IgD-negative memory B cell (primary cell): ENCODE results near the gene L3MBTL3. TPM values are rescaled to one million over a fixed set of nuclear protein-coding genes. Genes with fewer than 3 reads are reported as not detected.
"Not testable (repeated sequence)": the region's sequence is repeated elsewhere in the genome, so short reads cannot be mapped to it uniquely, and the experiment has no call there.

ENCODE experiments used
- H3K27ac Mint-ChIP-seq, 3 donors: one replicate each; pipeline ENCODE4 v1.8.0; 2020 to 2022; ENCODE audit warnings: mild to moderate bottlenecking in 3 of 3, mixed read lengths in 3 of 3, moderate library complexity in 1 of 3
- H3K27me3 Mint-ChIP-seq: one replicate; pipeline ENCODE4 v1.8.0; 2021; ENCODE audit warnings: mixed read lengths
- H3K36me3 Mint-ChIP-seq: one replicate; pipeline ENCODE4 v1.8.0; 2020; ENCODE audit warnings: mild to moderate bottlenecking, mixed read lengths
- H3K4me1 Mint-ChIP-seq, 3 donors: one replicate each; pipeline ENCODE4 v1.8.0; 2020 to 2022; ENCODE audit warnings: mixed read lengths in 3 of 3, mild to moderate bottlenecking in 1 of 3
- H3K4me3 Mint-ChIP-seq, 4 donors: one replicate each; pipeline ENCODE4 v1.8.0; 2020 to 2022; ENCODE audit warnings: mild to moderate bottlenecking in 4 of 4, mixed read lengths in 4 of 4, moderate library complexity in 3 of 4
- H3K9me3 Mint-ChIP-seq, 3 donors: one replicate each; pipeline ENCODE4 v1.8.0; 2020 to 2021; ENCODE audit warnings: mixed read lengths in 3 of 3, mild to moderate bottlenecking in 1 of 3
- polyA plus RNA-seq: library from polyadenylated mRNA; unstranded; fragments of 300-500 nt; fragmentation: Illumina TruSeq; gene quantifications from one replicate; pipeline ENCODE4 v1.2.3, GENCODE V29; 2021

The L3MBTL3 gene
- polyA plus RNA-seq, 1 donor from 2014 or later: 13.5 TPM

DNA sequence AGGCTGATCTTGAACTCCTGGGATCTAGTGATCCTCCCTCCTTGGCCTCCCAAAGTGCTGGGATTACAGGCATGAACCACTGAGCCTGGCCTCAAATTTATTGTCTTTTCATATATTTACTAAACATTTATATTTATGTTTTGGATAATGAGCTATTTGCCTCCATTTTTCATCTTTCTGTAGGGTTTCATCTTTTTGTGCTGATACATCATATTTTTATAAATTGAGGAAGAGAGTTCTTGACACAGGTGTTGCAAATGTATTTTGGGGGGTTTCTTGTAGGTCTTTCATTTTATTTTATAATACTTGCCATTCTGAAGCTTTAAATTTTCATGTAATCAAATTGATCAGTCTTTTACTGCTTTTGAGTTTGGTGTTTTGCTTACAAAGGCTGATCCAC lies 72.4 kb downstream of the L3MBTL3 start:
- H3K4me3 Mint-ChIP-seq: no peak overlapping the region
- H3K27me3 Mint-ChIP-seq: no peaks in the 10 kb centered on the region
- peaks cover 19% of the 10 kb centered on the region for H3K36me3 Mint-ChIP-seq
- peaks cover 0 to 3% (median 0%) of the 10 kb centered on the region in 3 donors for H3K9me3 Mint-ChIP-seq
- H3K4me1 Mint-ChIP-seq: peaks cover 0 to 2% (median 0%) of the 10 kb centered on the region in 3 donors
- no peak overlapping the region for H3K27ac Mint-ChIP-seq

DNA sequence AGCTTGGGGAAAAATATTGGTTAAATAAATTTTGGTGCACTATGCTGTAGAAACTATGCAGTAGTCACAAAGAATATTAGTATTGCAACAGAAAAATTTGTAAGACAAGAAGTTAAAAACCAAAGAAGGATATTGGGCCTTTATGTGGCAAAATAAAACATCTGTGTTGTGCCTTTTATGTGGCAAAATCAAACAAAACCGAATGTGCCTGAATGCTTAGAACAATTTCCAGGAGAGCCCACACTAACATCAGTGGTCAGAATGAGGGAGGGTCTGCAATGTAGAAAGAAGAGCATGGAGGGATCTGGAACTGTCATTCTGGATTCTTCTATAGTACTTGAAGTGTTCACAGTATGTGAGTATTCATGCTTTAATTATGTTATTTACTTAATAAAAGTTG lies 75.2 kb downstream of the L3MBTL3 start:
- H3K4me3 Mint-ChIP-seq: no peak overlapping the region
- H3K36me3 Mint-ChIP-seq: peaks cover 17% of the 10 kb centered on the region
- H3K27ac Mint-ChIP-seq: no peak overlapping the region
- H3K4me1 Mint-ChIP-seq: peaks cover 8 to 12% (median 9%) of the 10 kb centered on the region in 3 donors
- H3K27me3 Mint-ChIP-seq: no peaks in the 10 kb centered on the region
- peaks cover 0 to 3% (median 0%) of the 10 kb centered on the region in 3 donors for H3K9me3 Mint-ChIP-seq

DNA sequence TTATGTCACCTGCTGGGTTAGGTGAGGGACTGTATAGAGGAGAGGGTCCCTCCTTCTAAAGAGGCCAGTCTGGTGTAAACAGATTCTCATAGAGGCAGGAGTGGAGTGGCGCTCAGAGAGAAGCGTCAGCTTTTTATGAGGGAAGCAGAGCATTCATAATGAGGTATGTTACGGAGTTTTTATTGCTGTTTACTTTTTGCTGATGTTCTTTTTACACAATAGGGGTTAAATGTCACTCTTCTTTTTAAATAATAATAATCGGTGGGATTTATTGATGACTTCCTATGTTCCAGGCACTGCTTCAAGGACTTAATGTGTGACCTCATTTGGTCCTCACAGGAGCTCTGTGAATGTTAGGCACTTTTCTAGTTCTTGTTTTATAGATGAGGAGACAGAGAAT lies 79.9 kb downstream of the L3MBTL3 start:
- H3K27me3 Mint-ChIP-seq: no peaks in the 10 kb centered on the region
- no peak overlapping the region for H3K27ac Mint-ChIP-seq
- H3K36me3 Mint-ChIP-seq: peaks cover 19% of the 10 kb centered on the region
- no peaks in the 10 kb centered on the region for H3K9me3 Mint-ChIP-seq
- H3K4me1 Mint-ChIP-seq: peaks cover 9 to 16% (median 9%) of the 10 kb centered on the region in 3 donors
- H3K4me3 Mint-ChIP-seq: no peak overlapping the region

DNA sequence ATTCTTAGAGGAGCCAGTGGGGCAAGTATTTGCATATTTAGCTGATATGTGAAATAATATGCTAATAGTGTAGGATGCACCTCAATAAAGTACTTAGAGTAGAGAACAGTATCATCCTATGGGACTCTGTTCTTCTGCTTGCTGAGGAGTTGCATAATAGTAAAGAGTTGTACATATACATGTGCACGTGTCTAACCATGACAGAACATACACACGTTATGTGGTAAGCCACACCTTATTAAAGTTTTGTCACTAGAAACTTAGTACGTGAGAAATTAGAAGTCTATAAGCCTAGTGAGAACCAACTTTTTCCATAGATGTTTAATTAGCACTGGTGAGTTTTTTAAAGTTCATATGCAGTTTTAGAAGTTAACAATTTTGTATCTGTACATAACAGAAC lies 80.7 kb downstream of the L3MBTL3 start:
- Mint-ChIP-seq H3K36me3 (peaks cover 16% of the 10 kb centered on the region), H3K4me1 (peaks cover 9 to 16% (median 9%) of the 10 kb centered on the region in 3 donors), H3K27me3 (no peaks in the 10 kb centered on the region), H3K4me3 (no peak overlapping the region), H3K27ac (no peak overlapping the region), H3K9me3 (no peaks in the 10 kb centered on the region)

DNA sequence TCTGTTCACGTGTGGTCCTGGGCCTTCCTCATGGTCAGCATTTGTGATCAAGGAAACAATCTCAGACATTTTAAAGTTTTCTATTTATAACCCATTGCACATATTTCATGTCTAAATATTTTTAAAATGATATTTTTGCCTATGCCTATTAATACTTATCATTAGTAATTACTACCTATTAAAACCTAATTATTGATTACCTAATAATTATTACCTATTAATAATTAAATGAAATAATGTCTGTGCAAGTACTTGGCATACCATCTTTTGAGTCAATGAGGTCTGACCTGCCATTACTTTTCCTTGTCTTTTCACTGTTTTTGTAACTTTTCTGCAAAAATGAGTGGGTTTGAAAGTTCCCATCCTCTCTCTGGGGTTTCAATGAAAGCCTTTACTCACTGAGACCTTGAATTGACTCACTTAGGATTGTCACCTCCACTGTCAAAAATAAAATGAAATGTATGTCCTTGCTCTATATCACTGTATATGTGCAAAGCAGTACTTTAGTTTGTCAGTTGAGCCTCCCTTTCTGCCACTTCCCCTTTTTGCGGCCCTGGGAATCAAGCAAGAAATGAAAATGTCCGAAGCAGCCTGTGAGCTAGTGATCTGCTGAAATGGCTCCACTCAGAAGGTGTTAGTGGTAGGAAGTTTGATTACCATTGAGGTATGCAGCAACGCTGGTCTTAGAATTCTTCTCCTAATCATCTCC lies 87.8 kb downstream of the L3MBTL3 start:
- Mint-ChIP-seq H3K27me3 (no peaks in the 10 kb centered on the region), H3K4me3 (peak overlapping the region in 2 of 4 donors; percentile 71 to 80), H3K9me3 (peaks cover 0 to 5% (median 2%) of the 10 kb centered on the region in 3 donors), H3K27ac (peak overlapping the region; percentile 33 to 81 (median 75)), H3K36me3 (peaks cover 21% of the 10 kb centered on the region), H3K4me1 (peaks cover 27 to 34% (median 27%) of the 10 kb centered on the region in 3 donors)

DNA sequence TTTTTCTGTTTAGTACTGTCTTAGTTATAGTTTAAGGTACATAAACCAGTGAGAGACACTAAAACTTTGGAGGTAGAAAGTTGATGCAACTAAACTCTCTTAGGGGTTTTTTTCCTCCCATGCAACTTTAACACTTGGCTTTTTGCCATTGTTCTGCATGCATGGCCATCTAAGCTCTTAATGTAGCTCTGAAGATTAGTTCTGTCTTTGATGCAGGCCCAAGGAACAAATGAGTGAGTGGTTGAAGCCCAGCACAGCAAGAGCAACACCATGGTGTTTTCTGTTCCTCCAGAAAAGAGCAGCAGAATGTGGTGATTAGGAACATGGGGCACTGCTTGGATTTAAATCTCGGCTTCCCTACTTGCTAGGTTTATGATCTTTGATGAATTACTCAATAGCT lies 89.3 kb downstream of the L3MBTL3 start:
- H3K4me1 Mint-ChIP-seq: peaks cover 24 to 41% (median 31%) of the 10 kb centered on the region in 3 donors
- H3K27ac Mint-ChIP-seq: peak overlapping the region in 1 of 3 donors; percentile 69
- H3K36me3 Mint-ChIP-seq: peaks cover 16% of the 10 kb centered on the region
- H3K9me3 Mint-ChIP-seq: peaks cover 0 to 5% (median 2%) of the 10 kb centered on the region in 3 donors
- H3K4me3 Mint-ChIP-seq: no peak overlapping the region
- H3K27me3 Mint-ChIP-seq: no peaks in the 10 kb centered on the region

DNA sequence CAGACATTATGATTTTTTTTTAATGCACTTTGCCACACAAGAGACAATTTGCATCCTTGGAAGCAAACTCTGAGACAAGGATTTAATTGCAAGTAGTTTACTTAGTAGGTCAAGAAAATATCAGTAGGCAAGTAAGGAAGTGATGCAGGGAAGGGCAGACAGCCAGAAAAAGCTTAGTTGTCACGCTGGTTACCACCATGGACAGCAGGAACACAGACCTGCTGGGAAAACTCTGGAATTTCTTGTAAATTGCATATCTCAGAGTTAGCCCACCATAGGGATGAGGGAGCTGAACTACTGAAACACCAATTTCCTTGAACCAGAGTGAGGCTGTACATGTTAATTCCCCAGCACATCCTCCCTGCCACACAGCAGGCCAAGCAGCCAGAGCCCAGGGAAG lies 92.7 kb downstream of the L3MBTL3 start:
- Mint-ChIP-seq H3K4me3 (no peak overlapping the region), H3K27ac (peak overlapping the region in 1 of 3 donors; percentile 28), H3K36me3 (peaks cover 21% of the 10 kb centered on the region), H3K4me1 (peaks cover 33 to 60% (median 54%) of the 10 kb centered on the region in 3 donors), H3K9me3 (peaks cover 0 to 5% (median 2%) of the 10 kb centered on the region in 3 donors), H3K27me3 (no peaks in the 10 kb centered on the region)

DNA sequence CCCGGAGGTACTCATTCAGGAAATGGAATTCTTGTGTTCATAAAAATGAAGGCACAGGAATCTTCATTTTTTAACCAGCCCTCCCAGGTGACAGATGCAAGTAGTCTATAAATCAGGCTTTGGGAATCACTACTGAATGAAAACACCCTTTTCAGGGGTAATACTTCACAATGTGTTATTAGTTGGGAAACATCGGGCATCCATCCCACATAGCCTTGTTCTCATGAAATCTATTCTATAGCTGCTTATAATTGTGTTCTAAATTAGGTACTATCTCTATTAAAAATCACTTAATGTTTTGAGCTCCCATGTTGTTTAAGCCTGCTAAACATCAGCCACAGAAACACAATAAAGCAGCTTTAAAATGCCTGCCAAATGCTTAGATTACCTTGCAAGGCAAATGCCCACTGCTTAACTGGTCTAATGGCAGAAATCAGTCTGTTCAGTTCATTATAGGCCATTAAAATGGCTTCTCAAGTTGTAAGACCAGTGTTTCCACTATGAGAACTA lies 94.9 kb downstream of the L3MBTL3 start:
- Mint-ChIP-seq H3K4me1 (peaks cover 28 to 53% (median 49%) of the 10 kb centered on the region in 3 donors), H3K9me3 (peaks cover 0 to 5% (median 2%) of the 10 kb centered on the region in 3 donors), H3K27me3 (no peaks in the 10 kb centered on the region), H3K4me3 (peak overlapping the region in 1 of 4 donors; percentile 10), H3K36me3 (peaks cover 19% of the 10 kb centered on the region), H3K27ac (peak overlapping the region in 1 of 3 donors; percentile 97)

DNA sequence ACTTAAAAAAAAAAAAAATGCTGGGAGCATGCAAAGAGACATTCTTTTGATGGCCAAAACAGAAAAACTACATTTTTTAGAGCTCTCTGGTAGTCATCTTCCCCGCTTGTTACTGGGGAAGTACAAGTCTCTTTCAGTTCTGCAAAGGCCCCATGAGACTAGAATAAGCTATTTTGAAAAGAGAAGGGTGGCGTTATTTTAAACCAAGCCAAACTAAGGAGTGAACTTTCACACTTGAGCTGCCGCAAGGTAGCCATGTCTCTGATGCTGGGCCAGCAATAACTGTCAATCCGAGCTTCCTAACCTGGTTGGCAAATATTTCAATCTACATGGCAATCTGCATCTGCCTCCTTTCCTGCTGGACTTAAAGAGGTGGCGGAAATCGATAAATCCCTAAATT lies 96.7 kb downstream of the L3MBTL3 start:
- Mint-ChIP-seq H3K4me3 (peak overlapping the region; percentile 46 to 92 (median 76)), H3K27me3 (no peaks in the 10 kb centered on the region), H3K4me1 (peaks cover 32 to 53% (median 45%) of the 10 kb centered on the region in 3 donors), H3K27ac (peak overlapping the region; percentile 58 to 97 (median 91)), H3K9me3 (peaks cover 0 to 3% (median 0%) of the 10 kb centered on the region in 3 donors), H3K36me3 (peaks cover 16% of the 10 kb centered on the region)

DNA sequence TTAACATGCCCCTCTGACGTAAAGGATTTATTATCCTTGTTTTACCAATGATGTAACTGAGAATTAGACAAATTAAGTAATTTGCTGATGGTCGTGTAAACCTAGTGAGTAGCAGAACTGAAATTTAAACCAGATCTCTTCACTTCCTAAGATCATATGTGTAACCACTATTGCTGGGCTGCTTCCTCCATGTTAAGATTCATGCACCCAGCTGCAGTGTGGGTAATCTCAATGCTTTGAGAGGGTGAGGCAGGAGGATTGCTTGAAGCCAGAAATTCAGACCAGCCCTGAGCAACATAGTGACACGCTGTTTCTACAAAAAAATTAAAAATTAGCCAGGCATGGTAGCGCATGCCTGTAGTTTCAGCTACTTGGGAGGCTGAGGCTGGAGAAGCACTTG lies 97.9 kb downstream of the L3MBTL3 start:
- Mint-ChIP-seq H3K4me1 (peaks cover 35 to 48% (median 43%) of the 10 kb centered on the region in 3 donors), H3K36me3 (peaks cover 14% of the 10 kb centered on the region), H3K9me3 (no peaks in the 10 kb centered on the region), H3K27ac (peak overlapping the region; percentile 46 to 89 (median 89)), H3K27me3 (no peaks in the 10 kb centered on the region), H3K4me3 (peak overlapping the region in 3 of 4 donors; percentile 19 to 70 (median 37))

DNA sequence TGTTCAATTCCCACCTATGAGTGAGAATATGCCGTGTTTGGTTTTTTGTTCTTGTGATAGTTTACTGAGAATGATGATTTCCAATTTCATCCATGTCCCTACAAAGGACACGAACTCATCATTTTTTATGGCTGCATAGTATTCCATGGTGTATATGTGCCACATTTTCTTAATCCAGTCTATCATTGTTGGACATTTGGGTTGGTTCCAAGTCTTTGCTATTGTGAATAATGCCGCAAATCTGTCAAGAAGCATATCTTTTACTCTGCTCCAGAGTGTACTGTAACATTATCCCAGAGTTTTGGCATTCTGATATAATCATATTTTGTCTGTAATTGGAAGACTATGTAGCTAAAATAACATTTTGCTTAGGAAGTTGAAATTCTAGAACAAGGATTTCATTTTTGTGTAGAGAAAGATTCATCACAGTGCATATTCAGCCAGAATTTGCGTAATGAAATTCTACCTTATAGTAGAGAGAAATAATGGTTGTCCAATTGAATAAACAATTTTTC lies 98.9 kb downstream of the L3MBTL3 start:
- H3K36me3 Mint-ChIP-seq: peaks cover 15% of the 10 kb centered on the region
- H3K4me3 Mint-ChIP-seq: peak overlapping the region in 1 of 4 donors; percentile 17
- not testable (repeated sequence) for H3K27ac Mint-ChIP-seq, H3K27me3 Mint-ChIP-seq, H3K9me3 Mint-ChIP-seq
- peaks cover 35 to 46% (median 43%) of the 10 kb centered on the region in 3 donors for H3K4me1 Mint-ChIP-seq

DNA sequence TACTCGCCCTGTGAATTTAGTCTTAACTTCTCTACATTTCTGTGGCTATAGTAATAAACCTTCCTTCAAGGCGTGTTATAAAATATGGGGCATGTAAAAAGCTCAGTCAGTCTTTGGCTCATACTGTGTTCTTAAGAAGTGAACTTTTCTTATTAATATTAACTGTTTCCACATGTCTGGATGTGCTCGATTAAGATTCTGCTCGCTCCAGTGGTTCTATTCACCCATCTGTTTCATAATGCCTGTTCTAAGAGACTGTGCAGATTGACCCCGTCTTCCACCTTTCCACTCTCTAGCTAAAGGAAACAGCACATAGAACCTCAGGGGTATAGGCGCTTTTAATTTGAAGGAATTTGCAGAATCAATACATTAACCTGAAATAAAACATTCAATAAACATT lies 99.9 kb downstream of the L3MBTL3 start:
- H3K4me1 Mint-ChIP-seq: peaks cover 35 to 40% (median 38%) of the 10 kb centered on the region in 3 donors

DNA sequence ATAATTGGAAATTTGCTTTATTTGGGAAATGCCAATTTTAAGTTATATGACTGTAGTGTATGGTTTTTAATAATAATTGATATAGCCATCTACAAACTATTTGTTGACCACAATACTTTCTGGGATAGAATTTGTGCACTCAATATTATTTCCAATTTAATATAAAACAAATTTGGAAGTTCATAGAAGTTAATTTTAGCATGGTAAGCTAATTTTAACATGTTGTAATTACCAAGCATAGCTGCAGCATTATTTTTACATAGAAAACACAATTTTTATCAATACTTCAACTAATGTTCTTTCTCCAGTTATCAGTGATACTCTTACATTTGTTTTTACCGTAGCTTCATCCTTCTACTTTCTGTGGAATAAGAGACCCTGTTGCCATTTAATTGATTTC lies 100.8 kb downstream of the L3MBTL3 start:
- no peak overlapping the region for H3K4me3 Mint-ChIP-seq
- H3K9me3 Mint-ChIP-seq: no peaks in the 10 kb centered on the region
- H3K4me1 Mint-ChIP-seq: peaks cover 32 to 35% (median 34%) of the 10 kb centered on the region in 3 donors
- H3K27ac Mint-ChIP-seq: no peak overlapping the region
- no peaks in the 10 kb centered on the region for H3K27me3 Mint-ChIP-seq
- peaks cover 11% of the 10 kb centered on the region for H3K36me3 Mint-ChIP-seq

More for the DNA sequence above, 99.9 kb downstream of the L3MBTL3 start:
- peak overlapping the region in 2 of 3 donors; percentile 20 to 69 for H3K27ac Mint-ChIP-seq
- H3K9me3 Mint-ChIP-seq: no peaks in the 10 kb centered on the region
- H3K27me3 Mint-ChIP-seq: no peaks in the 10 kb centered on the region
- peaks cover 11% of the 10 kb centered on the region for H3K36me3 Mint-ChIP-seq
- H3K4me3 Mint-ChIP-seq: peak overlapping the region in 2 of 4 donors; percentile 43 to 65

DNA sequence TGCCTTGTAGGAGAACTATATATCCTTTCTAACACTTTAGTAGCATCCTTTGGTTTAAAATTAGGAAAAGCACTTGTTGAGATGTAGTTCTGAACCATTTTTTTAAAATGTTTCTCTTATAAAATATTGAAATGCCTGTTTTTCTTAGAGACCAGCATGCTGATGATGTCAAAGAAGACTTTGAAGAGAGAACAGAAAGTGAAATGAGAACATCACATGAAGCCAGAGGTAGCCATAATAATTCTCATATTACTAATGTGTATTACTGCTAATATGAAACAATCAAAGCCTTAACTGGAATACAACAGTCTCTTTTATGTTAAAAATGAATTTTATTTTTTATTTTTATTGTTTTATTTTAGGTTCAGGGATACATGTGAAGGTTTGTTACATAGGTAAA lies 102.3 kb downstream of the L3MBTL3 start:
- Mint-ChIP-seq H3K36me3 (peaks cover 17% of the 10 kb centered on the region), H3K9me3 (no peaks in the 10 kb centered on the region), H3K4me1 (peaks cover 21 to 30% (median 22%) of the 10 kb centered on the region in 3 donors), H3K27me3 (no peaks in the 10 kb centered on the region), H3K4me3 (no peak overlapping the region), H3K27ac (no peak overlapping the region)

DNA sequence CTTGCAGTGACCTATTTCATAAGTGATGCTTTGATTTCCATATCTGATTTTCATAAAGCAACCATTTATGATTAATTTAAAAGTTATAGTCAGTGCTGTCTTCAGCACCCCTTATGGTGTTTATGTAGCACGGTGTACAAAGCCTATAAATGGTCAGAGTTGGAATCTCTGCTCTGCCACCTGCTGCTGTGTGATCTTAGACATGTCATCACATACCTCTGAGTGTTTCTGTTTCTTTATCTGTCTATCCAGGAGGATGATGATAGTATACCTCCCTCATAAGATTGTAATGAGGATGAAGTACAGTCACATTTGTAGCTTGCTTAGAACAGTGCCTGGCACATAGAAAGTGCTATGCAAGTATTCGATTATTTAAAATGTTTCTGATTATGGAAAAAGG lies 103.9 kb downstream of the L3MBTL3 start:
- Mint-ChIP-seq H3K27ac (no peak overlapping the region), H3K4me3 (no peak overlapping the region), H3K9me3 (no peaks in the 10 kb centered on the region), H3K27me3 (no peaks in the 10 kb centered on the region), H3K4me1 (peaks cover 15 to 23% (median 21%) of the 10 kb centered on the region in 3 donors), H3K36me3 (peaks cover 18% of the 10 kb centered on the region)
